Measurements from ENCODE around the gene GBX1. TPM values are rescaled to one million over a fixed set of nuclear protein-coding genes. Genes with fewer than 3 reads are reported as not detected.

The GBX1 gene
- total and polyA plus RNA-seq, 9 donors = 0.44 to 2.5 (median 1.5) TPM

DNA sequence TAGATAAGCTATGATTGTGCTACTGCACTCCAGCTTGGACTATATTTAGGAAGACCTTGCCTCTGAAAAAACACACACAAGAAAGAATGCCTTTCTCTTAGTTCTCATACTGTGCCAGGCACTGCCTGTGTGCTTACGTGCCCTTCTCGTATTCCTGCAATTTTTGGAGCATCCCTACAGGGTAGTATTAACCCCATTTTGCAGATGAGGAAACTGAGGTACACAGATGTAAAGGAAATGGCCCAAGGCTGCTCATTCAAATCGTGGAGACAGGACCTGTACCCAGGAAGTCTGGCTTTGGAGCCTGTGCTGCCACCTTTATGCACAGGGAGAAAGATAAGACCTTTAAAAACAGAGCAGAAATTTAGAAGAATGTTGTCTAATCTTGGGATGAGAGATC lies 64.5 kb downstream of the GBX1 start:
- Histone ChIP-seq H3K9me3 (replicated peaks; ENCODE audit: control insufficient read depth, low read depth, low read length) (no peaks in the 10 kb centered on the region), H3K36me3 (ENCODE audit: control insufficient read depth, insufficient read depth, low read length) (peaks cover 6% of the 10 kb centered on the region), H3K27me3 (ENCODE audit: control insufficient read depth, insufficient read depth, low read length) (no peaks in the 10 kb centered on the region), H3K4me3 (ENCODE audit: low read length) (no peak overlapping the region), H3K27ac (ENCODE audit: low read length) (no peak overlapping the region), H3K4me1 (ENCODE audit: control insufficient read depth, insufficient read depth, low read length) (peaks cover 17% of the 10 kb centered on the region)
- DNase-seq = no peak
- 70% methylated on average over 1 of the region's 3 CpGs for WGBS (ENCODE audit: insufficient coverage)

GRCh38 chr7:151101621-151102396 lies 65.7 kb downstream of the GBX1 start:
- peaks cover 14% of the 10 kb centered on the region for H3K4me1 ChIP-seq (ENCODE audit: control insufficient read depth, insufficient read depth, low read length)
- WGBS (ENCODE audit: insufficient coverage) = 76% methylated on average over 13 of the region's 24 CpGs
- H3K27me3 ChIP-seq (ENCODE audit: control insufficient read depth, insufficient read depth, low read length) = no peaks in the 10 kb centered on the region
- no peak for DNase-seq
- no peaks in the 10 kb centered on the region for H3K9me3 ChIP-seq (replicated peaks; ENCODE audit: control insufficient read depth, low read depth, low read length)
- no peak overlapping the region for H3K4me3 ChIP-seq (ENCODE audit: low read length)
- H3K36me3 ChIP-seq (ENCODE audit: control insufficient read depth, insufficient read depth, low read length) = peaks cover 6% of the 10 kb centered on the region
- no peak overlapping the region for H3K27ac ChIP-seq (ENCODE audit: low read length)

- no peak overlapping the region for H3K27ac ChIP-seq (ENCODE audit: low read length)
- DNase-seq = no peak
- H3K36me3 ChIP-seq (ENCODE audit: control insufficient read depth, insufficient read depth, low read length) = peaks cover 9% of the 10 kb centered on the region
- no peaks in the 10 kb centered on the region for H3K9me3 ChIP-seq (replicated peaks; ENCODE audit: control insufficient read depth, low read depth, low read length)
- H3K4me1 ChIP-seq (ENCODE audit: control insufficient read depth, insufficient read depth, low read length) = peaks cover 14% of the 10 kb centered on the region
- no peaks in the 10 kb centered on the region for H3K27me3 ChIP-seq (ENCODE audit: control insufficient read depth, insufficient read depth, low read length)
- 100% methylated on average over 1 of the region's 10 CpGs for WGBS (ENCODE audit: insufficient coverage)
- H3K4me3 ChIP-seq (ENCODE audit: low read length) = no peak overlapping the region
Measured at GRCh38 chr7:151100921-151101320, 66.6 kb downstream of the GBX1 start.

DNA sequence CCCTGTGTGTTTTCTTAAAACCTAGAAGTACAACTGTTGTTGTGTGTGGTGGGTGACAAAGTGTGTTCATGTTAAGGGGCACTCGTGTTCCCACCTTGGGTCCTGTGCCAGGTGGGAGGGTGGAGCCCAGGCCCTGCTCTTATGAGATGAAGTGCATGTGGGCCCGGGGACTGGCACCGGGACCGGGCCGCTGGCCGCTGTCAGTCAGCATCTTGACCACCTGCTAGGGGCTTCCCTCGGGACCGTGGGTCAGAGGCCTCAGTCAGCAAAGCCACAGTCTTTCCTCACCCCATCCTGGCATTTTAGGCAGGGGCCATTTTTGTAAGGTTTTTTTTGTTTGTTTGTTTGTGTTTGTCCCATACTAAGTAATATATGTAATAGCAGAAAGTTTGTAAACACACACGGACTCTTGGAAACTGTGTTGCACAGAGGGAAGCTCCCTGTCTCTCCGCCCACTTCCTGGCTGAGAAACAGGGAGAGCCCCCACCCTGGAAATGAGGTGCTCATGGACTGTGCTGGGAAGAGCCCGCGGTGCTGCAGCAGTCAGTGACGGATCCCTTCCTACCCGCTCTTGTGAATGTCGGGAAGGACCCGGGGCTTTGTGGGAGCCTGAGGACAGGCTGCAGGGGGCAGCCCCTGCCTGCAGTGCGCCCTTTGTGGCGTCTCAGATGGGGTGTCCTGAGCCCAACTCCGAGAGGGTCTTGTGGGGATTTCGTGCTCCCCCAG lies 67.8 kb downstream of the GBX1 start:
- H3K36me3 ChIP-seq (ENCODE audit: control insufficient read depth, insufficient read depth, low read length) = peaks cover 5% of the 10 kb centered on the region
- H3K9me3 ChIP-seq (replicated peaks; ENCODE audit: control insufficient read depth, low read depth, low read length) = no peaks in the 10 kb centered on the region
- DNase-seq = peak; percentile 34
- 58% methylated on average over 13 of the region's 20 CpGs for WGBS (ENCODE audit: insufficient coverage)
- H3K4me3 ChIP-seq (ENCODE audit: low read length) = no peak overlapping the region
- H3K27me3 ChIP-seq (ENCODE audit: control insufficient read depth, insufficient read depth, low read length) = no peaks in the 10 kb centered on the region
- peaks cover 15% of the 10 kb centered on the region for H3K4me1 ChIP-seq (ENCODE audit: control insufficient read depth, insufficient read depth, low read length)
- no peak overlapping the region for H3K27ac ChIP-seq (ENCODE audit: low read length)

Other genes with a start within 250 kb of the GBX1 start
- 9.7 TPM for gene KCNH2, start 189.4 kb downstream of the GBX1 start, total RNA-seq
- 10 to 100 TPM; 14.4 to 26.9 (median 20.2) TPM for gene KCNH2, start 189.4 kb downstream of the GBX1 start, polyA plus RNA-seq (ENCODE audit: insufficient read depth in 1 of 8, insufficient read length in 8 of 8, low replicate concordance in 1 of 8)
- gene NOS3, start 176.7 kb downstream of the GBX1 start, total RNA-seq = 4.9 TPM
- gene NOS3, start 176.7 kb downstream of the GBX1 start, polyA plus RNA-seq (ENCODE audit: insufficient read depth in 1 of 8, insufficient read length in 8 of 8, low replicate concordance in 1 of 8) = 1 to 10 TPM; 5.0 to 8.9 (median 7.0) TPM
- gene ATG9B, start 143.2 kb downstream of the GBX1 start, total RNA-seq = 0.22 TPM
- gene ATG9B, start 143.2 kb downstream of the GBX1 start, polyA plus RNA-seq (ENCODE audit: insufficient read depth in 1 of 8, insufficient read length in 8 of 8, low replicate concordance in 1 of 8) = 1 to 10 TPM in 6 of 8 donors, under 1 TPM in 2; 0.92 to 3.0 (median 1.4) TPM
- gene ABCB8, start 139.2 kb downstream of the GBX1 start, total RNA-seq = 13.4 TPM
- 10 to 100 TPM; 12.8 to 26.5 (median 19.2) TPM for gene ABCB8, start 139.2 kb downstream of the GBX1 start, polyA plus RNA-seq (ENCODE audit: insufficient read depth in 1 of 8, insufficient read length in 8 of 8, low replicate concordance in 1 of 8)
- gene ASIC3, start 119.2 kb downstream of the GBX1 start, total RNA-seq = 1.3 TPM
- gene ASIC3, start 119.2 kb downstream of the GBX1 start, polyA plus RNA-seq (ENCODE audit: insufficient read depth in 1 of 8, insufficient read length in 8 of 8, low replicate concordance in 1 of 8) = 1 to 10 TPM; 2.0 to 9.2 (median 4.6) TPM
- 10.2 TPM for gene CDK5, start 109.8 kb downstream of the GBX1 start, total RNA-seq
- gene CDK5, start 109.8 kb downstream of the GBX1 start, polyA plus RNA-seq (ENCODE audit: insufficient read depth in 1 of 8, insufficient read length in 8 of 8, low replicate concordance in 1 of 8) = 10 to 100 TPM in 5 of 8 donors, 1 to 10 TPM in 3; 8.2 to 12.2 (median 10.2) TPM
- gene SLC4A2, start 108.1 kb downstream of the GBX1 start, total RNA-seq = 41.0 TPM
- 10 to 100 TPM; 58.3 to 78.1 (median 65.7) TPM for gene SLC4A2, start 108.1 kb downstream of the GBX1 start, polyA plus RNA-seq (ENCODE audit: insufficient read depth in 1 of 8, insufficient read length in 8 of 8, low replicate concordance in 1 of 8)
- gene FASTK, start 86.9 kb downstream of the GBX1 start, total RNA-seq = 65.2 TPM
- 10 to 100 TPM; 74.3 to 90.1 (median 84.2) TPM for gene FASTK, start 86.9 kb downstream of the GBX1 start, polyA plus RNA-seq (ENCODE audit: insufficient read depth in 1 of 8, insufficient read length in 8 of 8, low replicate concordance in 1 of 8)
- 19.0 TPM for gene TMUB1, start 84.2 kb downstream of the GBX1 start, total RNA-seq
- 10 to 100 TPM; 29.8 to 51.2 (median 35.9) TPM for gene TMUB1, start 84.2 kb downstream of the GBX1 start, polyA plus RNA-seq (ENCODE audit: insufficient read depth in 1 of 8, insufficient read length in 8 of 8, low replicate concordance in 1 of 8)
- 37.0 TPM for gene AGAP3, start 81.2 kb downstream of the GBX1 start, total RNA-seq
- 10 to 100 TPM; 64.5 to 95.4 (median 76.3) TPM for gene AGAP3, start 81.2 kb downstream of the GBX1 start, polyA plus RNA-seq (ENCODE audit: insufficient read depth in 1 of 8, insufficient read length in 8 of 8, low replicate concordance in 1 of 8)
- 3.1 TPM for gene ASB10, start 19.6 kb upstream of the GBX1 start, total RNA-seq
- gene ASB10, start 19.6 kb upstream of the GBX1 start, polyA plus RNA-seq (ENCODE audit: insufficient read depth in 1 of 8, insufficient read length in 8 of 8, low replicate concordance in 1 of 8) = 1 to 10 TPM; 1.3 to 5.7 (median 3.0) TPM
- gene H2BK1, start 42.8 kb upstream of the GBX1 start, total RNA-seq = not detected
- not detected for gene H2BK1, start 42.8 kb upstream of the GBX1 start, polyA plus RNA-seq (ENCODE audit: insufficient read depth in 1 of 8, insufficient read length in 8 of 8, low replicate concordance in 1 of 8)
- gene ABCF2, start 59.5 kb upstream of the GBX1 start, total RNA-seq = 18.5 TPM
- gene ABCF2, start 59.5 kb upstream of the GBX1 start, polyA plus RNA-seq (ENCODE audit: insufficient read depth in 1 of 8, insufficient read length in 8 of 8, low replicate concordance in 1 of 8) = 10 to 100 TPM; 17.3 to 21.1 (median 18.5) TPM
- gene CHPF2, start 64.8 kb upstream of the GBX1 start, total RNA-seq = 21.9 TPM
- gene CHPF2, start 64.8 kb upstream of the GBX1 start, polyA plus RNA-seq (ENCODE audit: insufficient read depth in 1 of 8, insufficient read length in 8 of 8, low replicate concordance in 1 of 8) = 10 to 100 TPM; 20.1 to 32.6 (median 23.4) TPM
- gene SMARCD3, start 81.0 kb upstream of the GBX1 start, total RNA-seq = 106 TPM
- gene SMARCD3, start 81.0 kb upstream of the GBX1 start, polyA plus RNA-seq (ENCODE audit: insufficient read depth in 1 of 8, insufficient read length in 8 of 8, low replicate concordance in 1 of 8) = 100 to 1,000 TPM; 109 to 180 (median 151) TPM
- 25.6 TPM for gene NUB1, start 174.1 kb upstream of the GBX1 start, total RNA-seq
- gene NUB1, start 174.1 kb upstream of the GBX1 start, polyA plus RNA-seq (ENCODE audit: insufficient read depth in 1 of 8, insufficient read length in 8 of 8, low replicate concordance in 1 of 8) = 10 to 100 TPM; 29.2 to 40.6 (median 33.2) TPM
- gene WDR86, start 242.3 kb upstream of the GBX1 start, total RNA-seq = 3.4 TPM
- 10 to 100 TPM in 1 of 8 donors, 1 to 10 TPM in 7; 2.8 to 11.0 (median 5.8) TPM for gene WDR86, start 242.3 kb upstream of the GBX1 start, polyA plus RNA-seq (ENCODE audit: insufficient read depth in 1 of 8, insufficient read length in 8 of 8, low replicate concordance in 1 of 8)

Data from muscle of leg (tissue), 11 donors.